HUES6 (cell line): ENCODE data around the gene SMARCD3.

Experiments used
- H3K27ac ChIP-seq: 2 replicates; pipeline ENCODE4 v1.7.0; 2013; ENCODE audit warnings: low read depth, mild to moderate bottlenecking, low read length, inconsistent platforms
- H3K27me3 ChIP-seq: 2 replicates; pipeline ENCODE4 v1.6.1; 2013; ENCODE audit warnings: low read length; ENCODE audit not compliant: control insufficient read depth, insufficient read depth
- H3K36me3 ChIP-seq: 2 replicates; pipeline ENCODE4 v1.6.1; 2013; ENCODE audit warnings: low read length; ENCODE audit not compliant: control insufficient read depth, insufficient read depth
- H3K4me1 ChIP-seq: 2 replicates; pipeline ENCODE4 v1.6.1; 2013; ENCODE audit warnings: low read length; ENCODE audit not compliant: control insufficient read depth, insufficient read depth
- H3K4me3 ChIP-seq: 2 replicates; pipeline ENCODE4 v1.5.1; 2013; ENCODE audit warnings: low read depth, low read length
- H3K9ac ChIP-seq: one replicate; pipeline ENCODE4 v1.6.1; 2013; ENCODE audit warnings: mild to moderate bottlenecking, low read length
- H3K9me3 ChIP-seq: 2 replicates; pipeline ENCODE4 v1.6.1; 2013; ENCODE audit warnings: low read depth, low read length; ENCODE audit not compliant: control insufficient read depth, insufficient read depth

Gene SMARCD3

GRCh38 chr7:151206914-151207313 is 41.6 kb downstream of the SMARCD3 start:
- Histone ChIP-seq H3K36me3 (0 out of 2 replicates have a peak, but pooled peaks cover under 1% of the 10 kb centered on the region), H3K4me1 (0 out of 2 replicates have a peak, but pooled peaks cover 4% of the 10 kb centered on the region), H3K9me3 (no peaks in the 10 kb centered on the region), H3K27ac (no peak overlapping the region), H3K4me3 (no peak overlapping the region), H3K27me3 (peaks cover 22% of the 10 kb centered on the region), H3K9ac (no peak overlapping the region)

GRCh38 chr7:151205730-151206129 is 42.8 kb downstream of the SMARCD3 start:
- H3K27ac ChIP-seq, result no peak overlapping the region
- H3K36me3 ChIP-seq, result no peaks in the 10 kb centered on the region
- H3K9ac ChIP-seq, result no peak overlapping the region
- H3K4me3 ChIP-seq, result no peak overlapping the region
- 0 out of 2 replicates have a peak, but pooled peaks cover under 1% of the 10 kb centered on the region for H3K4me1 ChIP-seq
- H3K9me3 ChIP-seq, result no peaks in the 10 kb centered on the region
- peaks cover 22% of the 10 kb centered on the region for H3K27me3 ChIP-seq

DNA sequence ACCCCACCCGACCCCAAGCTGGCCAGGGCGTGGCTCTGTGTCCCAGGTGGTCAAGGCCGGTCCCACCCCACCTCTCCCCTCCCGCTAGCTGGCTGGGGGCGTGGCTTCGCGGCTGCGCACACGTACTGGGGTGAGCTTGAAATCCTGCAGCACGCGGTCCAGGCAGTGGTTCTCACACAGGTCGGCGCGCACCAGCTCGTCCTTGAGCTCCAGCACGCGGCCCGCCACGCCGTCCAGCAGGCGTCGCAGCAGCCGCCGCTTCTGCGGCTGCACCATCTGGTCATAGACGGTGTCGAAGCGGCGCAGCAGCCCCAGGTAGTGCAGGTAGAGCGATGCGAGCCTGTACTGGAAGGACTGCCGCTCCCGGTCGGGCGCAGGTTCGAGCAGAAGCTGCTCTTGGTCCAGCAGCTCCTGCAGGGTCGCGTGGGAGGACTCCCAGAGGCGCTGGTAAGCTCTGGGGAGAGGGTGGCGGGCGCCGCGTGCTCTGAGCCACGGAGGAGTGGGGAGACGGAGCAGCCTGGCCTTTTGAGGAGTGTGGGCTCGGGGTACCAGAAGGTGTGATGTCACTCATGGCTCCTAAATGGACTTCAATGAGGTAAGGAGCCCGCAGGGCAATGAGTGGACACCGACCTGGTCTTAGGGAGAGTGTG is 44.0 kb downstream of the SMARCD3 start:
- Histone ChIP-seq H3K27ac (no peak overlapping the region), H3K9ac (no peak overlapping the region), H3K36me3 (no peaks in the 10 kb centered on the region), H3K4me3 (no peak overlapping the region), H3K27me3 (peaks cover 22% of the 10 kb centered on the region), H3K4me1 (peaks cover 8% of the 10 kb centered on the region), H3K9me3 (no peaks in the 10 kb centered on the region)

DNA sequence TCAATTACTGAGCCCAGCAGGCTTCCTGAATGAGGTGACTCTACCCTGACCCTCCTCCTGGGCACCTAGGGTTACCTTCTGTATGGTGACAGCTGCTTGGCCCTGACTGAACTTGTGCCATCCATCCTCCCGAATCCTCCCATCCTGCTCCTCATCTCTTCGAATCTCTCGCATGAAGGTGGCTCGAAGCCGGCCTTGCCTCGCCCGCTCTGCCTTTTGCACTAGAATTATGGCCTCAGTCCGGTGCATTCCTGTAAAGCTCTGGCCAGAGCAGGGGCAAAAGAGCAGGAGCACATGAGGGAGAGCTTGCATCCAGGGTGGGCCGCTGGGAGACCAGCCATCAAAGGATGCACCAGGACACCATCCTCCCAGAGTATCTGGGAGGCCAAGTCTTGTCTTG is 45.7 kb downstream of the SMARCD3 start:
- H3K4me1 ChIP-seq, result peaks cover 14% of the 10 kb centered on the region
- H3K4me3 ChIP-seq, result no peak overlapping the region
- no peak overlapping the region for H3K27ac ChIP-seq
- H3K36me3 ChIP-seq, result no peaks in the 10 kb centered on the region
- no peaks in the 10 kb centered on the region for H3K9me3 ChIP-seq
- peaks cover 31% of the 10 kb centered on the region for H3K27me3 ChIP-seq
- no peak overlapping the region for H3K9ac ChIP-seq

DNA sequence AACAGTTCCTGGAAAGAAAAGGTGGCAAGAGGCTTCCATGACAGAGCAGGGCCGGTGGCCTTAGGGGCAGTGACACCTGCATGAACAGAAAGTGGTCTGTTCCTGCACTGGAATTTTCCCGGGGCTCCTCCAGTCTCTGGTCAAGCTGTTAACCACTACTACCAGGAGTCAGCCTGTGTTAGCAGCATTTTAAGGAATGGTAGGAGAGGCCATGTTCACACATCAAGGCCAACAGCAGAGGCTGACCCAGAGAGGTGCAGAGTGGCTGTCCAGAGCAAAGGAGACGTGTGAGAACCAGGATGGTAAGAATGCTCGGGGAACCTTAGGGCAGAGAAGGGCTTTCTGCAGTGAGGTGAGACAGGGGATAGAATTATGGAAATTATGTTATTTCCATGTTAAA is 46.7 kb downstream of the SMARCD3 start:
- no peak overlapping the region for H3K4me3 ChIP-seq
- H3K9ac ChIP-seq, result no peak overlapping the region
- no peaks in the 10 kb centered on the region for H3K36me3 ChIP-seq
- peaks cover 34% of the 10 kb centered on the region for H3K27me3 ChIP-seq
- H3K9me3 ChIP-seq, result no peaks in the 10 kb centered on the region
- peaks cover 14% of the 10 kb centered on the region for H3K4me1 ChIP-seq
- no peak overlapping the region for H3K27ac ChIP-seq

- H3K9me3 ChIP-seq, result no peaks in the 10 kb centered on the region
- H3K9ac ChIP-seq, result no peak overlapping the region
- peaks cover 39% of the 10 kb centered on the region for H3K27me3 ChIP-seq
- no peak overlapping the region for H3K27ac ChIP-seq
- no peak overlapping the region for H3K4me3 ChIP-seq
- peaks cover 14% of the 10 kb centered on the region for H3K4me1 ChIP-seq
- H3K36me3 ChIP-seq, result no peaks in the 10 kb centered on the region
These were observed 47.1 kb downstream of the SMARCD3 start for GRCh38 chr7:151201344-151201743.

- Histone ChIP-seq H3K27ac (no peak overlapping the region), H3K27me3 (peaks cover 41% of the 10 kb centered on the region), H3K36me3 (no peaks in the 10 kb centered on the region), H3K4me3 (no peak overlapping the region), H3K4me1 (peaks cover 14% of the 10 kb centered on the region), H3K9ac (no peak overlapping the region), H3K9me3 (no peaks in the 10 kb centered on the region)
These were observed 49.3 kb downstream of the SMARCD3 start for GRCh38 chr7:151198945-151199848.

DNA sequence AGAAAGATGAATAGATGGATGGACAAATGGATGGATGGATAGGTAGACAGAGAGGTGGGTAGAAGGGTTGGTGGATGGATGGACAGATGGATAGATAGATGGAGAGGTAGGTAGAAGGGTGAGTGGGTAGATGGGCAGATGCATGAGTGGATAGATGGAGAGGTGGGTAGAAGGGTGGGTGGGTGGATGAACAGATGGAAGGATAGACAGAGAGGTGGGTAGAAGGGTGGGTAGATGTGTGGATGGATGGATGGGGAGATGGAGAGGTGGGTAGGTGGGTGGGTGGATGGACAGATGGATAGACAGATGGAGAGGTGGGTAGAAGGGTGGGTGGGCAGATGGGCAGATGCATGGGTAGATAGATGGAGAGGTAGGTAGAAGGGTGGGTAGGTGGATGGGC is 50.6 kb downstream of the SMARCD3 start:
- Histone ChIP-seq H3K36me3 (no peaks in the 10 kb centered on the region), H3K27me3 (peaks cover 38% of the 10 kb centered on the region), H3K9me3 (no peaks in the 10 kb centered on the region), H3K4me1 (peaks cover 14% of the 10 kb centered on the region), H3K4me3 (no peak overlapping the region), H3K27ac (no peak overlapping the region), H3K9ac (no peak overlapping the region)

GRCh38 chr7:151195616-151196450 is 52.7 kb downstream of the SMARCD3 start:
- Histone ChIP-seq H3K4me3 (no peak overlapping the region), H3K9me3 (no peaks in the 10 kb centered on the region), H3K27ac (no peak overlapping the region), H3K36me3 (no peaks in the 10 kb centered on the region), H3K9ac (no peak overlapping the region), H3K27me3 (peaks cover 40% of the 10 kb centered on the region), H3K4me1 (peaks cover 14% of the 10 kb centered on the region)

GRCh38 chr7:151194188-151194587 is 54.3 kb downstream of the SMARCD3 start:
- H3K4me1 ChIP-seq, result peaks cover 2% of the 10 kb centered on the region; the same call in 1 of the 2 replicates
- H3K36me3 ChIP-seq, result no peaks in the 10 kb centered on the region
- H3K27me3 ChIP-seq, result peaks cover 51% of the 10 kb centered on the region
- no peaks in the 10 kb centered on the region for H3K9me3 ChIP-seq
- no peak overlapping the region for H3K4me3 ChIP-seq
- H3K9ac ChIP-seq, result no peak overlapping the region
- no peak overlapping the region for H3K27ac ChIP-seq
